B cell (primary cell): ENCODE results near the gene TOP1. TPM values are rescaled to one million over a fixed set of nuclear protein-coding genes. Genes with fewer than 3 reads are reported as not detected.

ENCODE experiments used
- ATAC-seq: fragments of 200-7000 bp; cut with Tn5 transposase; one replicate; pipeline ENCODE4 v1.10.0; 2021; ENCODE audit warnings: low read depth, mild to moderate bottlenecking, moderate number of reproducible peaks, moderate library complexity
- CTCF ChIA-PET: fragments of 350-600 bp; sonication (Branson Sonifier 250); formaldehyde crosslinking; loops from one replicate; lab custom pipeline; 2021; ENCODE audit warnings: antibody characterized with exemption, inconsistent platforms; lab: Charles Lee
- POLR2A ChIA-PET: fragments of 350-600 bp; sonication (Branson Sonifier 250); formaldehyde crosslinking; loops from one replicate; lab custom pipeline; 2021; ENCODE audit warnings: antibody characterized with exemption; lab: Charles Lee
- DNase-seq: peaks from one replicate; pipeline ENCODE4 v3.0.0; 2013
- H2AFZ ChIP-seq: 2 replicates; pipeline ENCODE4 v1.6.1; 2012; ENCODE audit warnings: mild to moderate bottlenecking, low read depth, low read length; ENCODE audit not compliant: insufficient read depth, poor library complexity, severe bottlenecking
- H3K27ac ChIP-seq, 2 donors: 1 replicate in 1 of 2; 2 replicates in 1 of 2; pipeline ENCODE4 v1.5.1; 2012 to 2013; ENCODE audit warnings: low read length in 2 of 2, mild to moderate bottlenecking in 2 of 2, moderate library complexity in 1 of 2
- H3K27me3 ChIP-seq, 4 experiments: fragments of 200-600 bp in 1 of 4; sonication (generic) in 1 of 4; replicated peaks in 1 of 4; 1 replicate in 2 of 4; 2 replicates in 2 of 4; pipeline versions ENCODE4 v1.6.1 to v1.7.0; 2013 to 2016; ENCODE audit warnings: low read length in 3 of 4, mild to moderate bottlenecking in 2 of 4, mixed read lengths in 1 of 4, moderate library complexity in 1 of 4; ENCODE audit not compliant: insufficient read depth in 4 of 4, control insufficient read depth in 3 of 4; ENCODE audit errors: control extremely low read depth in 1 of 4
- H3K36me3 ChIP-seq, 2 experiments: replicated peaks in 1 of 2; 1 replicate in 1 of 2; 2 replicates in 1 of 2; pipeline versions ENCODE4 v1.6.1 to v1.7.1; 2013; ENCODE audit warnings: low read length in 1 of 2; ENCODE audit not compliant: insufficient read depth in 2 of 2, control insufficient read depth in 1 of 2; ENCODE audit errors: control extremely low read depth in 1 of 2, extremely low read depth in 1 of 2
- H3K4me1 ChIP-seq, 2 donors: fragments of 200-600 bp in 1 of 2; sonication (generic) in 1 of 2; 1 replicate in 1 of 2; 2 replicates in 1 of 2; pipeline versions ENCODE4 v1.5.1 to v1.6.1; 2013 to 2017; ENCODE audit warnings: low read length in 2 of 2; ENCODE audit not compliant: control insufficient read depth in 2 of 2, insufficient read depth in 2 of 2
- H3K4me2 ChIP-seq: replicated peaks from 2 replicates; pipeline ENCODE3; 2012; ENCODE audit warnings: mild to moderate bottlenecking, low read depth, low read length; ENCODE audit not compliant: poor library complexity, severe bottlenecking
- H3K4me3 ChIP-seq, 5 experiments: fragments of 200-600 bp in 1 of 5; sonication (generic) in 1 of 5; 1 replicate in 3 of 5; 2 replicates in 2 of 5; pipeline versions ENCODE4 v1.5.1 to v1.7.0; 2011 to 2016; ENCODE audit warnings: low read length in 4 of 5, mild to moderate bottlenecking in 4 of 5, low read depth in 2 of 5, control low read depth in 1 of 5, moderate library complexity in 1 of 5; ENCODE audit not compliant: insufficient read depth in 1 of 5; ENCODE audit errors: control extremely low read depth in 1 of 5, extremely low read depth in 1 of 5
- H3K79me2 ChIP-seq: fragments of 200-600 bp; sonication (generic); one replicate; pipeline ENCODE4 v1.6.0; 2016; ENCODE audit warnings: low read length; ENCODE audit not compliant: control insufficient read depth, insufficient read depth
- H3K9ac ChIP-seq: fragments of 200-600 bp; sonication (generic); 2 replicates; pipeline ENCODE4 v1.6.1; 2017; ENCODE audit warnings: mild to moderate bottlenecking, low read length, moderate library complexity
- H3K9me3 ChIP-seq, 3 donors: one replicate each; pipeline versions ENCODE4 v1.6.1 to v1.7.1; 2013; ENCODE audit warnings: low read length in 2 of 3; ENCODE audit not compliant: control insufficient read depth in 2 of 3, insufficient read depth in 1 of 3; ENCODE audit errors: control extremely low read depth in 1 of 3
- H4K20me1 ChIP-seq: 2 replicates; pipeline ENCODE4 v1.6.0; 2012; ENCODE audit warnings: mild to moderate bottlenecking, low read length; ENCODE audit not compliant: insufficient read depth, control insufficient read depth, poor library complexity, severe bottlenecking
- H3K27ac Mint-ChIP-seq: one replicate; pipeline ENCODE4 v1.8.0; 2021; ENCODE audit warnings: mixed read lengths
- H3K27me3 Mint-ChIP-seq: one replicate; pipeline ENCODE4 v1.8.0; 2021; ENCODE audit warnings: mixed read lengths
- H3K4me1 Mint-ChIP-seq: one replicate; pipeline ENCODE4 v1.8.0; 2021; ENCODE audit warnings: mixed read lengths
- H3K4me3 Mint-ChIP-seq: one replicate; pipeline ENCODE4 v1.8.0; 2021; ENCODE audit warnings: mixed read lengths
- H3K9me3 Mint-ChIP-seq: one replicate; pipeline ENCODE4 v1.8.0; 2022; ENCODE audit warnings: mixed read lengths; ENCODE audit not compliant: insufficient read depth
- CTCF ChIP-seq: fragments of 200-600 bp; IDR thresholded peaks from one replicate; pipeline ENCODE4 v1.8.0; 2022; ENCODE audit warnings: antibody characterized with exemption, mild to moderate bottlenecking
- EZH2 ChIP-seq: IDR thresholded peaks from 2 replicates; pipeline ENCODE4 v1.6.1; 2012; ENCODE audit warnings: borderline replicate concordance, low read depth, mild to moderate bottlenecking, moderate library complexity, low read length; ENCODE audit not compliant: insufficient read depth, poor library complexity, severe bottlenecking
- WGBS: methylation state at CpG from one replicate; pipeline ENCODE4 v1.1.5; 2013; ENCODE audit warnings: missing lambda C conversion rate; ENCODE audit not compliant: insufficient coverage; 5-methylcytosine and 5-hydroxymethylcytosine counted together
- intact Hi-C: fragments of 100-400 bp; cut with micrococcal nuclease; formaldehyde crosslinking; loops from one replicate; pipeline ENCODE4 v1.10.0; 2022
- polyA plus RNA-seq: library from polyadenylated mRNA; depleted of rRNA; stranded (reverse); fragments of >200 nt; gene quantifications from 2 replicates; pipeline ENCODE4 v1.2.3, GENCODE V29; 2012
- total RNA-seq, 2 donors: library from RNA; stranded (reverse); fragments of 120-200 nt in 1 of 2; gene quantifications; 1 replicate in 1 of 2; 2 replicates in 1 of 2; pipeline versions ENCODE4 v1.2.3 to v1.2.4, GENCODE V29; 2013 to 2022

The TOP1 gene
- total and polyA plus RNA-seq, 2 donors (not counting 1 experiment from before 2014, with no cell fraction given): 5.4 to 44.9 TPM

- no peaks in the 10 kb centered on the region for H3K36me3 ChIP-seq
- Mint-ChIP-seq H3K27me3 (no peaks in the 10 kb centered on the region), H3K4me3 (peak overlapping the region; percentile 52), H3K27ac (peak overlapping the region; percentile 47), H3K4me1 (peaks cover 40% of the 10 kb centered on the region), H3K9me3 (peaks cover 2% of the 10 kb centered on the region)
- ATAC-seq (peak; percentile 98), DNase-seq (peak; percentile 86)
- ChIA-PET POLR2A (interaction anchor here (0.6 to 2.1 kb wide), 7 partner anchors 10 to 681 kb away, joined by 3 to 32 read pairs (median 4); partner anchors contain the start of gene TOP1), CTCF (interaction anchor here (0.7 to 2.5 kb wide), 11 partner anchors 15 to 124 kb away, joined by 3 to 62 read pairs (median 4); no protein-coding TSS in a partner anchor)
- peaks cover 0 to 8% (median 5%) of the 10 kb centered on the region in 3 donors for H3K9me3 ChIP-seq
- TF ChIP-seq CTCF (no peak), EZH2 (no peak)
- H3K4me1 ChIP-seq: peaks cover 36 to 43% of the 10 kb centered on the region in 2 donors
- no CpG with 5 or more reads among the region's 5 CpGs for WGBS
- H3K9ac ChIP-seq: no peak overlapping the region
- peak overlapping the region; percentile 52 for H3K4me2 ChIP-seq
- H4K20me1 ChIP-seq: no peaks in the 10 kb centered on the region
- peak overlapping the region in 1 of 2 donors; percentile 4 for H3K27ac ChIP-seq
- peak overlapping the region in 1 of 5 experiments; percentile 35 for H3K4me3 ChIP-seq
- intact Hi-C loops: loop anchor here (1.0 to 5.0 kb wide), 4 partner anchors 17 to 43 kb away; partner anchors contain the start of gene TOP1
- no peaks in the 10 kb centered on the region for H3K79me2 ChIP-seq
- H2AFZ ChIP-seq: no peak overlapping the region
- H3K27me3 ChIP-seq: no peaks in the 10 kb centered on the region
These were observed 17.0 kb upstream of the TOP1 start for GRCh38 chr20:41011551-41012067.

GRCh38 chr20:41014561-41015088 lies 14.0 kb upstream of the TOP1 start:
- H3K36me3 ChIP-seq: no peaks in the 10 kb centered on the region
- no peaks in the 10 kb centered on the region for H3K27me3 ChIP-seq
- no peak for TF ChIP-seq EZH2
- no peak for TF ChIP-seq CTCF
- H3K27ac ChIP-seq: no peak overlapping the region
- H3K4me2 ChIP-seq: no peak overlapping the region
- no peaks in the 10 kb centered on the region for H3K79me2 ChIP-seq
- ATAC-seq (no peak), DNase-seq (no peak)
- WGBS: 70% methylated on average over 2 of the region's 6 CpGs
- peaks cover 28 to 29% of the 10 kb centered on the region in 2 donors for H3K4me1 ChIP-seq
- H3K9me3 ChIP-seq: no peaks in the 10 kb centered on the region
- H4K20me1 ChIP-seq: no peaks in the 10 kb centered on the region
- ChIA-PET CTCF (no interaction called here), POLR2A (no interaction called here)
- no peaks in the 10 kb centered on the region for H3K9me3 Mint-ChIP-seq
- H3K4me3 Mint-ChIP-seq: no peak overlapping the region
- H3K9ac ChIP-seq: no peak overlapping the region
- H3K27ac Mint-ChIP-seq: peak overlapping the region; percentile 23
- peaks cover 29% of the 10 kb centered on the region for H3K4me1 Mint-ChIP-seq
- no peaks in the 10 kb centered on the region for H3K27me3 Mint-ChIP-seq
- intact Hi-C loops: loop anchor here (5.0 kb wide), 1 partner anchor 33 kb away; no protein-coding TSS in a partner anchor
- H3K4me3 ChIP-seq: no peak overlapping the region
- H2AFZ ChIP-seq: no peak overlapping the region
